ENCODE measurements around the gene MRPS18C. TPM values are rescaled to one million over a fixed set of nuclear protein-coding genes. Genes with fewer than 3 reads are reported as not detected.

Gene MRPS18C
- total RNA-seq, 1 experiment from 2014 or later: 85.4 TPM

DNA sequence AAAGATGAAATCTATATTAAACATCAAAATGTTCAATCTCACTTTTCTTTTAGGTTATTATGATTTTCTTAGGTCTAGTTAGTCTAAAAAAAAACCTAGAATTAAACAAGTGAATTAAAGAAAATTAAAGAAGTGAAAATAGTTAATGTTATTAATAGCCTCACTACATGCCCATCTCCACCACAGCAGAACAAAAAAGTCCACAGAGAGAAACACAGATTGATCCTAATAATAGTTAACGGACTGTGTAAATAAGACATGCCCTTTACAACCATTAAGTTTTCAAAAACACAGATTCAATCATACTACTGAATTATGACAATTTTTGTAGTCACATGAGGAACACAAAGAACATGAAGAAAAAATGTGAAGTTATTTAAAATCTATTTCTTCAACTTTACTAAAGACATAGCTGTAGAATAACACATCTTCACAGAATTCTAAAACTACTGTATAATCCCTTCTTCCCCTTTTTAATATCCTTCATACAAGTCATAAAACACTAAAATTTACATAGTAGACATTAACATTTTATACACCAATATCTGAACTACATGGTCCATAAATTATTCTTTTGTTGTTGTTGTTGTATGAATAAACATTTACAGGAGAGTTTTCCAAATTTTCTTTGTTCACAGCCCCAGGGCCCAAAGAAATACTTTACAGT, 15.6 kb upstream of the MRPS18C start:
- Histone ChIP-seq H4K20me1 (ENCODE audit: control insufficient read depth, insufficient read depth, insufficient read length) (no peaks in the 10 kb centered on the region), H2BK15ac (ENCODE audit: low read depth, low read length) (no peak overlapping the region), H3K4me2 (ENCODE audit: insufficient read depth, insufficient read length, low read length) (no peak overlapping the region), H3K23ac (ENCODE audit: insufficient read length, low read depth, low read length) (no peak overlapping the region), H3K56ac (ENCODE audit: insufficient read length, low read depth, low read length) (no peak overlapping the region), H2BK120ac (ENCODE audit: low read depth, low read length, poor library complexity, severe bottlenecking) (no peak overlapping the region), H2AK5ac (ENCODE audit: insufficient read length, low read length) (no peak overlapping the region), H3K27me3 (ENCODE audit: insufficient read depth, low read length) (no peaks in the 10 kb centered on the region), H3T11ph (ENCODE audit: low read length) (no peak overlapping the region), H4K8ac (replicated peaks; ENCODE audit: insufficient read length, low read depth, low read length) (no peak overlapping the region), H2BK5ac (ENCODE audit: insufficient read length, low read length) (no peak overlapping the region), H3K27ac (ENCODE audit: insufficient read length, low read depth, low read length) (no peak overlapping the region), H3K14ac (ENCODE audit: insufficient read depth, low read length) (no peak overlapping the region), H2BK20ac (ENCODE audit: low read depth, low read length, poor library complexity, severe bottlenecking) (no peak overlapping the region), H4K91ac (ENCODE audit: insufficient read length, low read depth, low read length) (no peak overlapping the region), H2AFZ (ENCODE audit: low read length) (no peak overlapping the region), H3K18ac (ENCODE audit: insufficient read length, low read depth, low read length) (no peak overlapping the region), H3K4me1 (ENCODE audit: insufficient read depth, low read length) (no peaks in the 10 kb centered on the region), H3K9ac (ENCODE audit: extremely low read depth, insufficient read length, low read length) (no peak overlapping the region), H4K5ac (ENCODE audit: insufficient read length, low read depth, low read length) (no peak overlapping the region), H3K79me2 (ENCODE audit: insufficient read depth, low read length) (no peaks in the 10 kb centered on the region), H3K23me2 (ENCODE audit: insufficient read length, low read depth, low read length, poor library complexity, severe bottlenecking) (no peaks in the 10 kb centered on the region), H2BK12ac (ENCODE audit: insufficient read length, low read depth, low read length) (no peak overlapping the region), H3K79me1 (ENCODE audit: insufficient read depth, low read depth, low read length, poor library complexity, severe bottlenecking) (no peaks in the 10 kb centered on the region), H3K4ac (ENCODE audit: low read depth, low read length) (no peak overlapping the region), H3K9me3 (ENCODE audit: control insufficient read depth, low read depth, low read length) (no peaks in the 10 kb centered on the region)
- TF ChIP-seq CTCF (conservative IDR thresholded peaks at IDR 0.05): no peak
- DNase-seq: no peak
- Mint-ChIP-seq H3K4me3 (no peak overlapping the region), H3K27me3 (ENCODE audit: low read depth) (no peaks in the 10 kb centered on the region), H3K36me3 (ENCODE audit: insufficient read depth in 1 of 3, low read depth in 3 of 3) (peaks cover 0 to 8% (median 0%) of the 10 kb centered on the region in 3 experiments; a peak in 2 of 7 replicates), H3K4me1 (no peaks in the 10 kb centered on the region), H3K9me3 (no peaks in the 10 kb centered on the region), H3K27ac (no peak overlapping the region)
- WGBS (ENCODE audit: extremely low coverage, insufficient read length, low lambda C conversion rate): no CpG with 5 or more reads among the region's 1 CpG

Data from H9 (cell line).